ENCODE results near the gene SORL1.
A peak's percentile ranks its signal among the peaks of the same experiment; 100 is the strongest.

SORL1 gene

GRCh38 chr11:121482231-121483129 is 30.4 kb downstream of the SORL1 start:
- peak overlapping the region; percentile 64; the same call in 1 of the 2 replicates for H3K4me3 ChIP-seq (ENCODE audit: low read length)
- TF ChIP-seq ZNF274 (IDR thresholded peaks at IDR 0.05; ENCODE audit: low read depth, low read length) = no peak

DNA sequence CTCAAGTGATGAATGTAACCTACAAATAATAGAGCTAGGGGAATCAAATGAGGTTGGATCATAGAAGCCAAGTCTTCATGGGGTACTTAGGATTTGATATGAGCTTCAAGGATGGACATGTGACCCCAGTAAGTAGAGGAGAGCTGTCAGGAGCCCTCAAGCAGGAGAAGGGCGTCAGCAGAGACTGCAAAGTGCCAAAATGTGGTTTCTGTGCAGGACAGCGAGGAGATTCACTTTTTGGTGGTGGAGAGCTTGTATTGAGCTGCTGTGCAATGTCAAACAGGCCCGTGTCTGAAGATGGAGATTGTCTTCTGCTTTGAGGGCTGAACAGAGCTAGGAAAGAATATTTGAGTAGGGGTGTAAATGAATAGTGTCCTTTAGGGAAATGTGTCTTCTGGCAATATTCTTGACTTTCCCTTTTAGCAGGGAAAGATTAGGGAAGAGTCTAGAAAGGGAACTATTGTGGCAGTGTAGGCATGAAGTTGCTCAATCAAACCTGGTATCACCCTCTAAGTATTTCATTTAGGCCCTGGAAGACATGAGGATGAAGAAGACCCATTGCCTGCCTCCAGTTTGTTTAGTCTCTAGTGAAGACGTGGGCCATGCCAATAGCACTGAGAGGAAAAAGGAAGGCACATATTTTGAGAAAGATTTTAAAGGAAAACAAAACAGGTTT is 31.8 kb downstream of the SORL1 start:
- TF ChIP-seq ZNF274 (IDR thresholded peaks at IDR 0.05; ENCODE audit: low read depth, low read length) = no peak
- no peak overlapping the region for H3K4me3 ChIP-seq (ENCODE audit: low read length)

- H3K4me3 ChIP-seq (ENCODE audit: low read length) = no peak overlapping the region
- TF ChIP-seq ZNF274 (IDR thresholded peaks at IDR 0.05; ENCODE audit: low read depth, low read length) = no peak
Measured at GRCh38 chr11:121485216-121485615, 33.1 kb downstream of the SORL1 start.

- TF ChIP-seq ZNF274 (IDR thresholded peaks at IDR 0.05; ENCODE audit: low read depth, low read length) = no peak
Measured at GRCh38 chr11:121486054-121486453, 33.9 kb downstream of the SORL1 start.

GRCh38 chr11:121487191-121487590 is 35.1 kb downstream of the SORL1 start:
- TF ChIP-seq ZNF274 (IDR thresholded peaks at IDR 0.05; ENCODE audit: low read depth, low read length) = no peak
- H3K4me3 ChIP-seq (ENCODE audit: low read length) = no peak overlapping the region

More at GRCh38 chr11:121486054-121486453, 33.9 kb downstream of the SORL1 start:
- H3K4me3 ChIP-seq (ENCODE audit: low read length) = no peak overlapping the region

- no peak for TF ChIP-seq ZNF274 (IDR thresholded peaks at IDR 0.05; ENCODE audit: low read depth, low read length)
- no peak overlapping the region for H3K4me3 ChIP-seq (ENCODE audit: low read length)
Measured at GRCh38 chr11:121488170-121488569, 36.1 kb downstream of the SORL1 start.

- no peak overlapping the region for H3K4me3 ChIP-seq (ENCODE audit: low read length)
- no peak for TF ChIP-seq ZNF274 (IDR thresholded peaks at IDR 0.05; ENCODE audit: low read depth, low read length)
Measured at GRCh38 chr11:121488641-121489040, 36.5 kb downstream of the SORL1 start.

DNA sequence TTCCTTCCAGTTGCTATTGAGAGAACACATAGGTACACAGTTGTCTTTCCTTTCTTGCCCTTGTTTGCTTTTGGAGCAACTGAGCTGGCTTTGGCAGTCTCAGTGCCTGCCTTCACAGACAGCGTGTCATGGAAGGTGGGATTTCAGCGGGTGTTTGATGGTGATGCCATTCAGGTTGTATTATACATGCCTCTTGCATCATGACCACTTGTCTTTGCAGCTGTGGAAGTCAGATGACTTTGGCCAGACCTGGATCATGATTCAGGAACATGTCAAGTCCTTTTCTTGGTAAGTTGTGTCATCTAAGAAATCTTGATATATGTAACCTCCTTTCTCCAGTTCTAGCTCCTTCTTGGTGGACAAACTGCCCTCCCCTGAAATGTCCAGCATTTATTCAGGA is 37.7 kb downstream of the SORL1 start:
- H3K4me3 ChIP-seq (ENCODE audit: low read length) = no peak overlapping the region
- no peak for TF ChIP-seq ZNF274 (IDR thresholded peaks at IDR 0.05; ENCODE audit: low read depth, low read length)

GRCh38 chr11:121494355-121495099 is 42.4 kb downstream of the SORL1 start:
- peak overlapping the region; percentile 46; the same call in 1 of the 2 replicates for H3K4me3 ChIP-seq (ENCODE audit: low read length)
- no peak for TF ChIP-seq ZNF274 (IDR thresholded peaks at IDR 0.05; ENCODE audit: low read depth, low read length)

DNA sequence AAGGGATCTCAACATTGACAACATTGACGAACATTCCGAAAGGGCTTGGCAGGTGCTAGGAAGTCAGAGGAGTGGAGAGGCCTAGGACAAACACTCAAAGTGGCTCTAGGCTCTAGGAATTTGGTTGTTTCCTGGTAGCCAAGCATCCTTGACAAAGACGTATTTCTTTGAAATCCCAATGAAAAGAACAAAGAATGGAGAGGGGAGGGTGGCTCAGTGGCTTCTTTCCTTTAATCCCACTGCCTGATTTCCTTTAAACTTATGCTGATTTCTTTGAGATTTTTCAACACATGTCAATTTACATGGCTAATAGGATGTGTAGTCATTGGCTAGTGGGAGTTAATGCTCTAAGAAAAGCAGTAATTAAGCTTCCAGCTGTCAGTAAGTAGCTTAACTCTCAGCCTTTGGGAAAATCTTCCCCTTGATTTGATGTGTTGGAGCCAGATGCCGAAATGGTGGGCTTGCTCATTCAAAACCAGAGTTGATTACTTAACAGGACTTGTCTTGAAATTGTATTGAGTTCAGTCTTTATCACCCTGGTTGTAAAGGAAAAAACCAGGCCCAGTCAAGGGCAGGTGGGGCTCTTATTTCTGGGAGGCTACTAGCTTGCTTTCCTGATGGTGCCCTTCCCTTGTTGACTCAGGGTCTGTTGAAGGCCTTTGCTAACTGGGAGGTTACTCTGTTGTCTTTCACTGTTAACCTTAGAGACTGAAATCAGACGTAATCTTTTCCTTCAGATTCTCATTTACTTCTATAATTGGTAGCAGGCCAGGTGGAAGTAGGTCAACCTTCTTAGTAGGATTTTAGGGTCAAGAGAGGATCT is 45.3 kb downstream of the SORL1 start:
- H3K4me3 ChIP-seq (ENCODE audit: low read length) = no peak overlapping the region
- TF ChIP-seq ZNF274 (IDR thresholded peaks at IDR 0.05; ENCODE audit: low read depth, low read length) = no peak

- TF ChIP-seq ZNF274 (IDR thresholded peaks at IDR 0.05; ENCODE audit: low read depth, low read length) = no peak
- no peak overlapping the region for H3K4me3 ChIP-seq (ENCODE audit: low read length)
Measured at GRCh38 chr11:121499405-121499804, 47.3 kb downstream of the SORL1 start.

DNA sequence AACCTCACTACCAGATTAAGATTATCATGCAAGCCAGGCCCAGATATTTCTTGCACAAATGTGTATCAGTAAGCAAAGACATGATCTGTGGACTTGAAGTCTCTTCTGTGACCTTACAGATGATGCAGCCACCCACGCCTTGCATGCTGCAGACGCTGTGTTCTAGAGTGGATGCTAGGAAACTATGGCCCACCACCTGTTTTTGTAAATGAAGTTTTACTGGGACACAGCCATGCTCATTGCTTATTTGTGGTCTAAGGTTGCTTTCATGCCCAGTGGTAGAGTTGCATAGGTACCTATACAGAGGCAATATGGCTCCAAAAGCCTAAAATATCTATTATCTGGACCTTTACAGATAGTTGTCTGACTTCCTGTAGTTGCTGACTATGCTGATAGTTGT is 48.2 kb downstream of the SORL1 start:
- no peak for TF ChIP-seq ZNF274 (IDR thresholded peaks at IDR 0.05; ENCODE audit: low read depth, low read length)

DNA sequence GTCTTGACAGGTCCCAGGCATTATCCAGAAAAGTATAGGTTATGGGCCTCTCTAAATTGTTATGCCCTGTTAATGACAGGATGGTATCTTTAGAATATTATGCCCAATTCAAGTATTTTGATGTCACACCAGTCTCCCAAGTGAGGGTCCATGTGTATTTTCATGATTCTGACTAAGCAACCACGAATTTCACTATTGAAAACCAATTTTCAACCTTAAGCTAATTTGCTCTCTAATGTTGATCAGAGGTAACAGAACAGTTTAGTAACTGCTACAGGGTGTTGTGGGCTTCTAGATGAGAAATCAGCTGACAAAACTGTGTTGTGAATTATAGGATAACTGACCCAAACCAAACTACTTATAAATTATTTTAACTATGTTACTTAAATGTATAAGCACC is 48.6 kb downstream of the SORL1 start:
- no peak overlapping the region for H3K4me3 ChIP-seq (ENCODE audit: low read length)
- TF ChIP-seq ZNF274 (IDR thresholded peaks at IDR 0.05; ENCODE audit: low read depth, low read length) = no peak

More for the DNA sequence above, 48.2 kb downstream of the SORL1 start:
- H3K4me3 ChIP-seq (ENCODE audit: low read length) = no peak overlapping the region
